Mucosa of rectum (tissue), 2 donors: ENCODE results near the gene WDR20.
"Not testable (repeated sequence)": the region's sequence is repeated elsewhere in the genome, so short reads cannot be mapped to it uniquely, and the experiment has no call there.

Source experiments
- H3K27ac ChIP-seq, 2 donors: one replicate each; pipeline ENCODE4 v1.7.0; 2013; ENCODE audit warnings: inconsistent platforms in 2 of 2, low read depth in 2 of 2, low read length in 2 of 2
- H3K27me3 ChIP-seq, 2 donors: one replicate each; pipeline ENCODE4 v1.7.0; 2013; ENCODE audit warnings: low read length in 2 of 2; ENCODE audit not compliant: control insufficient read depth in 2 of 2, insufficient read depth in 2 of 2
- H3K36me3 ChIP-seq, 2 donors: one replicate each; pipeline ENCODE4 v1.7.0; 2013; ENCODE audit warnings: low read length in 2 of 2; ENCODE audit not compliant: control insufficient read depth in 2 of 2, insufficient read depth in 2 of 2
- H3K4me1 ChIP-seq, 2 donors: one replicate each; pipeline ENCODE4 v1.7.0; 2013; ENCODE audit warnings: low read length in 2 of 2, mild to moderate bottlenecking in 1 of 2; ENCODE audit not compliant: control insufficient read depth in 2 of 2, insufficient read depth in 2 of 2
- H3K4me3 ChIP-seq, 2 donors: one replicate each; pipeline ENCODE4 v1.7.0; 2013; ENCODE audit warnings: low read length in 2 of 2
- H3K9ac ChIP-seq, 2 donors: one replicate each; pipeline ENCODE4 v1.7.0; 2013; ENCODE audit warnings: low read length in 2 of 2, low read depth in 1 of 2, mild to moderate bottlenecking in 1 of 2
- H3K9me3 ChIP-seq, 2 donors: one replicate each; pipeline ENCODE4 v1.7.0; 2013; ENCODE audit warnings: low read length in 2 of 2; ENCODE audit not compliant: control insufficient read depth in 2 of 2
- donor health status: healthy.
- donor health status: Normal muscosa, but diverticular disease.

WDR20 gene

GRCh38 chr14:102146423-102146822 is 6.7 kb downstream of the WDR20 start:
- no peak overlapping the region for H3K9ac ChIP-seq
- no peaks in the 10 kb centered on the region for H3K36me3 ChIP-seq
- H3K27ac ChIP-seq: no peak overlapping the region
- no peak overlapping the region for H3K4me3 ChIP-seq
- no peaks in the 10 kb centered on the region for H3K9me3 ChIP-seq
- H3K4me1 ChIP-seq: peaks cover 0 to 3% of the 10 kb centered on the region in 2 donors
- no peaks in the 10 kb centered on the region for H3K27me3 ChIP-seq

- Histone ChIP-seq H3K27me3 (no peaks in the 10 kb centered on the region), H3K27ac (no peak overlapping the region), H3K36me3 (peaks cover 5 to 6% of the 10 kb centered on the region in 2 donors), H3K9ac (no peak overlapping the region), H3K4me3 (no peak overlapping the region), H3K9me3 (no peaks in the 10 kb centered on the region), H3K4me1 (no peaks in the 10 kb centered on the region)
Measured at GRCh38 chr14:102150083-102150482, 10.4 kb downstream of the WDR20 start.

GRCh38 chr14:102150744-102151143 is 11.0 kb downstream of the WDR20 start:
- Histone ChIP-seq H3K27ac (no peak overlapping the region), H3K36me3 (peaks cover 5 to 6% of the 10 kb centered on the region in 2 donors), H3K9ac (no peak overlapping the region), H3K27me3 (no peaks in the 10 kb centered on the region), H3K4me3 (no peak overlapping the region), H3K4me1 (no peaks in the 10 kb centered on the region), H3K9me3 (no peaks in the 10 kb centered on the region)

GRCh38 chr14:102151411-102151810 is 11.7 kb downstream of the WDR20 start:
- not testable (repeated sequence) for H3K9ac ChIP-seq, H3K36me3 ChIP-seq, H3K27me3 ChIP-seq, H3K9me3 ChIP-seq, H3K27ac ChIP-seq, H3K4me1 ChIP-seq, H3K4me3 ChIP-seq

- H3K36me3 ChIP-seq: peaks cover 5 to 6% of the 10 kb centered on the region in 2 donors
- no peak overlapping the region for H3K9ac ChIP-seq
- H3K4me1 ChIP-seq: no peaks in the 10 kb centered on the region
- H3K27ac ChIP-seq: no peak overlapping the region
- H3K4me3 ChIP-seq: no peak overlapping the region
- no peaks in the 10 kb centered on the region for H3K9me3 ChIP-seq
- H3K27me3 ChIP-seq: no peaks in the 10 kb centered on the region
Measured at GRCh38 chr14:102154121-102154520, 14.4 kb downstream of the WDR20 start.

GRCh38 chr14:102154821-102155549 is 15.3 kb downstream of the WDR20 start:
- peaks cover 5 to 6% of the 10 kb centered on the region in 2 donors for H3K36me3 ChIP-seq
- no peaks in the 10 kb centered on the region for H3K4me1 ChIP-seq

GRCh38 chr14:102157346-102157745 is 17.6 kb downstream of the WDR20 start:
- Histone ChIP-seq H3K4me3 (no peak overlapping the region), H3K4me1 (no peaks in the 10 kb centered on the region), H3K9me3 (no peaks in the 10 kb centered on the region), H3K27ac (no peak overlapping the region), H3K36me3 (peaks cover 3 to 4% of the 10 kb centered on the region in 2 donors), H3K9ac (no peak overlapping the region), H3K27me3 (no peaks in the 10 kb centered on the region)

More at GRCh38 chr14:102154821-102155549, 15.3 kb downstream of the WDR20 start:
- Histone ChIP-seq H3K9ac (no peak overlapping the region), H3K4me3 (no peak overlapping the region), H3K27me3 (no peaks in the 10 kb centered on the region), H3K27ac (no peak overlapping the region), H3K9me3 (no peaks in the 10 kb centered on the region)

GRCh38 chr14:102158797-102159196 is 19.1 kb downstream of the WDR20 start:
- Histone ChIP-seq H3K27me3 (no peaks in the 10 kb centered on the region), H3K9ac (no peak overlapping the region), H3K36me3 (peaks cover 0 to 3% of the 10 kb centered on the region in 2 donors), H3K27ac (no peak overlapping the region), H3K4me3 (no peak overlapping the region), H3K4me1 (no peaks in the 10 kb centered on the region), H3K9me3 (no peaks in the 10 kb centered on the region)

- no peak overlapping the region for H3K27ac ChIP-seq
- no peak overlapping the region for H3K4me3 ChIP-seq
- no peaks in the 10 kb centered on the region for H3K9me3 ChIP-seq
- H3K36me3 ChIP-seq: no peaks in the 10 kb centered on the region
- no peak overlapping the region for H3K9ac ChIP-seq
- H3K4me1 ChIP-seq: no peaks in the 10 kb centered on the region
- H3K27me3 ChIP-seq: no peaks in the 10 kb centered on the region
Measured at GRCh38 chr14:102159841-102160240, 20.1 kb downstream of the WDR20 start.

- Histone ChIP-seq H3K4me1 (no peaks in the 10 kb centered on the region), H3K9ac (no peak overlapping the region), H3K27me3 (no peaks in the 10 kb centered on the region), H3K27ac (no peak overlapping the region), H3K36me3 (peaks cover 0 to 4% of the 10 kb centered on the region in 2 donors), H3K9me3 (no peaks in the 10 kb centered on the region), H3K4me3 (no peak overlapping the region)
Measured at GRCh38 chr14:102162487-102162886, 22.8 kb downstream of the WDR20 start.
